ENCODE results near the gene RAMP1.

Gene RAMP1

DNA sequence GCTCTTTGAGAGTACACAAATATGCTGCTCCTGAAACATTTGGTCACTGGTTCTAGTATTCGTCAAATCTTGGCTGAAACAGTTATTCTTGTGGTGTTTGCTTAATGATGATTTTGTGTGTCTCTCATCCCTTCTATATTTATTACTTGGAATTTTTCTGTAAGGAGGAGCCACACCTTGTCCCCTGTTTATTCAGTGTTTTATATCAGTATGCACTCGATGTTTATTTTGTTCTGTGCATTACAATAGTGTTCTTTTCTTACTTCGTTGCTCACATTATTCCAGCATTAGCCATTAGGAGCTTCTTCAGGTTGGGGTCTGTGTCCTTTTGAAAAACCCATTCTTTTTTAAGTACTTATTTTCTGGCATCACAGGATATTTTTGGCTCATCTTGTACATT lies 5.1 kb upstream of the RAMP1 start:
- no peak overlapping the region for H3K4me3 ChIP-seq (ENCODE audit: low read depth, low read length)
- DNase-seq (ENCODE audit: low read depth): no peak
- TF ChIP-seq, protein P1, sequence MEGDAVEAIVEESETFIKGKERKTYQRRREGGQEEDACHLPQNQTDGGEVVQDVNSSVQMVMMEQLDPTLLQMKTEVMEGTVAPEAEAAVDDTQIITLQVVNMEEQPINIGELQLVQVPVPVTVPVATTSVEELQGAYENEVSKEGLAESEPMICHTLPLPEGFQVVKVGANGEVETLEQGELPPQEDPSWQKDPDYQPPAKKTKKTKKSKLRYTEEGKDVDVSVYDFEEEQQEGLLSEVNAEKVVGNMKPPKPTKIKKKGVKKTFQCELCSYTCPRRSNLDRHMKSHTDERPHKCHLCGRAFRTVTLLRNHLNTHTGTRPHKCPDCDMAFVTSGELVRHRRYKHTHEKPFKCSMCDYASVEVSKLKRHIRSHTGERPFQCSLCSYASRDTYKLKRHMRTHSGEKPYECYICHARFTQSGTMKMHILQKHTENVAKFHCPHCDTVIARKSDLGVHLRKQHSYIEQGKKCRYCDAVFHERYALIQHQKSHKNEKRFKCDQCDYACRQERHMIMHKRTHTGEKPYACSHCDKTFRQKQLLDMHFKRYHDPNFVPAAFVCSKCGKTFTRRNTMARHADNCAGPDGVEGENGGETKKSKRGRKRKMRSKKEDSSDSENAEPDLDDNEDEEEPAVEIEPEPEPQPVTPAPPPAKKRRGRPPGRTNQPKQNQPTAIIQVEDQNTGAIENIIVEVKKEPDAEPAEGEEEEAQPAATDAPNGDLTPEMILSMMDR (conservative IDR thresholded peaks at IDR 0.05; ENCODE audit: low read depth, low read length): no peak

DNA sequence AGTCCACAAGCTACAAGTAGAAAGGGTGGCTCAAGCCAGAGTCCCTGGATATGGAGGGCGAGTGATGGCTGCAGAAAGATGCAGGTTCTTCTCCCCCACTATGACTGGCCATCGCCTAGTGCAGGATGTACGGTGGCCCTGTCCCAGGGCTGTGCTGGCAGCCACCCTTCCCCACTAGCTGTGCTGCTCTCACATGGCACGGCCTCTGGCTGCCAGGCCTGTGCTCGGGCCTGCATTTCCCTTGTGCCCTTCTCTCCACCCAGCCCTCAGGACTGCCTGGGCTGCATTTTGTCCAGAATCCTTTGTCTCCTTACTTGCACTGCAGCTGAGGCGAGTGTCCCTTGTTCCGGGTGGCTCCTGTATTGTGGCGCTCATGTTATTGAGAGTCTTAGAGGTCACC lies 1.6 kb upstream of the RAMP1 start:
- TF ChIP-seq, protein P1 (conservative IDR thresholded peaks at IDR 0.05; ENCODE audit: low read depth, low read length): no peak
- DNase-seq (ENCODE audit: low read depth): no peak
- H3K4me3 ChIP-seq (ENCODE audit: low read depth, low read length): no peak overlapping the region

DNA sequence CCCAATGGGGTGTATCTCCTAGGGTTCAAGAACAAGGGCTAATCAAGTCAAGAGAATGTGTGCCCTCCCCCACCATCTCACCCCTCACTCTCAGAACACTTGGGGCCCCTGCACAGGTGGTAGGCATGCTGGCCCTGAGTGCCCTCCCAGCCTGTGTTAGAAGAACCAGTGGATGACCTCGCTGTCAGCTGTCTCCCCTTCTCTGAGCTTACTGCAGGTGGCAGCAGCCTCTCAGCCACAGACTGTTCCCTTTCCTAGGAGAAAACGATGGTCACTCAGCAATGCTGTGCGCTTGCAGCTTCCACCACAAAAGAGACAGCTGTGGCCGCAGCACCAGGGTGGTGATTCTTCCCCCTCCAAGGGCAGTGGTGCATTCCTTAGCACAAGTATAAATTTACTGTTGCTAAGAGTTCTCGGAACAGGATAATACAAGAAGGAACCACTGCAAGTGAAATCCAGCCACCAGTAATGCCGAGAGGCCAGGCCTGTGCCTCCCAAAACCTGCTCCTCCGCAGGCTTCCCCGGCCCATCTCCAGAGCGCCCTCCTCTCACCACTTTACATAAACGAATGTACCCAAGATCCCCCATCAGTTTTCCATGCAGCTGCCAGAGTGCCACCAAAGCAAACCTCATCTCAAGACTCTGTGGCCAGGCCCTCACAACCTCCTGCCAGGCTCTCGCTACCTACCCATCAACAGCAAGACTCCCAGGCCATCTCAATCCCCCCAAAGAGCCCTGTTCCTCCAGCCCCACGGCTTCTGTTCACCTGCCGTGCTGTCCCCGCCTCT lies 935 bp upstream of the RAMP1 start:
- TF ChIP-seq, protein P1 (conservative IDR thresholded peaks at IDR 0.05; ENCODE audit: low read depth, low read length): peak; percentile 94
- DNase-seq (ENCODE audit: low read depth): peak; percentile 94
- no peak overlapping the region for H3K4me3 ChIP-seq (ENCODE audit: low read depth, low read length)

DNA sequence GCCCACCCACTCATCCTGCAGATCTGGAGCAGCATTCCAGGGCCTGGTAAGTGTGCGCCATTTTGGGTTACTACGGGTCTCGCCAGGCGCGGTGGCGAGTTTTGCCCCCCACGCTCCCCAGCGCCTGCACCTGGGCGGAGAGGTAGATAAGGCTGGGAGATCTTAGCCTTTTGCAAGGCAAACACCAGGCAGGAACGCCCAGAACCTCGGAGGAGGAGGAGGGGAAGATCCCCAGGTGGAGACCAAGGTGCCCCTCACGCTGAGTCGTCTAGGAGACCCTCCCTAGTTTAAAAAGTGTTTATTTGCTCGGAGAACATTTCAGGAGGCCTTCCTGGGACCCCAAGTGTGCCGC lies 365 bp upstream of the RAMP1 start:
- TF ChIP-seq, protein P1 (conservative IDR thresholded peaks at IDR 0.05; ENCODE audit: low read depth, low read length): no peak
- peak overlapping the region; percentile 28 for H3K4me3 ChIP-seq (ENCODE audit: low read depth, low read length)
- DNase-seq (ENCODE audit: low read depth): no peak

DNA sequence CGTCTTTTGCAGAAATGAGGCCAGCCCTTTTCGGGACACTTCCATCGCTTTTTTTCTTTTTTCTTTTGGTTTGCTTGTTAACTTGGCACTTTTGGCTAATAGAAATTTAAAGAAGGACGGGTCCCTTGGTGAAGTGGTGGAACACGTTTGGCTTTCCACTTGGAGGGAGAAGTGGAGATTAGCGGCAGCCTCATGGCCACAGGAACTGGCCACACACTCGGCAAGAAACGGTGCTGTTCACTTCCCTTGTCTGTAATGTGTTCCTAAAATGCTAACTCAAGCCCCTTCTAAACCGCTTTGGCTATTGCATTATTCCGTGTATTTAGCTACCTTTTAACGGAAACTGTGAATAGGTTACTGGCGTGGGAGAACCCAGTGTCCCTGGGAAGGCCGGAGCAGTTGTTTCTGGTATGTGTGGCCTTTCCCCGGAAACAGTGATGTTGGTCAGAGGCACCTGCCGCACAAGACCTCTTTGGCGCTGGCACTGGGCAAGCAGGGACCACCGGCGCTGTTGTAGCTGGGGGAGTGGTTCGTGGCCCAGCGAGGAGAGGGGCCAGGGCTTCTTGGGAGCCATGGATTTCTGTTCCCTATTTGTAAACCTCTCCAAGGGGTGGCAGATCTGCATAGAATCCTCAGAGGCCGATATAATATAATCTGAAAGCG lies 981 bp downstream of the RAMP1 start:
- no peak for DNase-seq (ENCODE audit: low read depth)
- TF ChIP-seq, protein P1 (conservative IDR thresholded peaks at IDR 0.05; ENCODE audit: low read depth, low read length): no peak
- H3K4me3 ChIP-seq (ENCODE audit: low read depth, low read length): peak overlapping the region; percentile 53

DNA sequence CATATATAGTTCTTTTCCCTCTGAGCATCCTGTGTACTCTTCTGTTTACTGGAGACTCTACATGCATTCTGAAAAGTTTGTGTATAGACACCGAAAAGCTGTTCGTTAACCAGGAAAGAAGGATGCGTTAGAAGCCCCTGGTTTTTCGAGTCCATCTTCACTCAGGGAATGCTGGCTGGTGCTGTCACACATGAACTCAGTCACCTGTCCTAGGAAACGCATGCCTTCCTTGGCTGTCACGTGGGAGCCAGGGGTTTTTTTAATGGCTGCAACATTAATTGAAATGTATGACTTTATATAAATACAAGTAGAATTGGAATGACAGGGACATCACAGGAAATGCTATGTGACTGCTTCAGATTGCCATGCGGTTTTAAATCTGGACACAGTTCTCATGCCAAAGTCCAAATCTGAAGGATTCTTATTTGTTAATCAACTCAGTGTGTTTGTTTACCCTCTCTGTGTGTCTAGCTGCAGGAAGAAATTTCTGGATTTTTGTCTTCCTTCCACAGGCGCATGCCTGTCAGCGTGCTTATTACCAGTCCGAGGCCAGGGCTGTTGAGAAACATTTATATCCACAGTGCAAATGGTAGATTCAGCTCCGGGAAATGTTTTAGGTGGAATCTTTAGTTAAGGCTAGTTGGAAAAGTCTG lies 2.6 kb downstream of the RAMP1 start:
- no peak for DNase-seq (ENCODE audit: low read depth)
- TF ChIP-seq, protein P1 (conservative IDR thresholded peaks at IDR 0.05; ENCODE audit: low read depth, low read length): no peak
- H3K4me3 ChIP-seq (ENCODE audit: low read depth, low read length): no peak overlapping the region
